K562 (cell line): ENCODE measurements around the gene IKBKG. TPM values are rescaled to one million over a fixed set of nuclear protein-coding genes. Genes with fewer than 3 reads are reported as not detected.
A peak's percentile ranks its signal among the peaks of the same experiment; 100 is the strongest.

Source experiments
- CBFA2T3 ChIP-seq: fragments of 450-650 bp; IDR thresholded peaks from 2 replicates; pipeline ENCODE4 v1.6.1; 2017
- CHD1 ChIP-seq: fragments of 200-600 bp; sonication (generic); IDR thresholded peaks from one replicate; pipeline ENCODE4 v1.6.1; 2012; ENCODE audit warnings: mild to moderate bottlenecking, moderate library complexity, low read length, inconsistent platforms
- ETV5 ChIP-seq: sonication (generic); formaldehyde crosslinking; IDR thresholded peaks from 2 replicates; pipeline ENCODE4 v1.4.0; 2020; ENCODE audit warnings: low read depth, mild to moderate bottlenecking, missing genetic modification reagents
- EZH2 ChIP-seq: IDR thresholded peaks from 2 replicates; pipeline ENCODE4 v1.6.1; 2012; ENCODE audit warnings: low read depth, mild to moderate bottlenecking, inconsistent platforms, low read length, borderline replicate concordance
- ILF3 ChIP-seq: fragments of 450-650 bp; IDR thresholded peaks from 2 replicates; pipeline ENCODE4 v1.6.1; 2018; ENCODE audit warnings: antibody characterized with exemption, mild to moderate bottlenecking, moderate library complexity, borderline replicate concordance
- MCM3 ChIP-seq: fragments of 450-650 bp; IDR thresholded peaks from 2 replicates; pipeline ENCODE4 v1.6.1; 2016
- RBFOX2 ChIP-seq: fragments of 200-400 bp; formaldehyde crosslinking; IDR thresholded peaks from 2 replicates; pipeline ENCODE4 v1.6.1; 2017; ENCODE audit warnings: low read depth, mild to moderate bottlenecking, low read length, moderate library complexity
- RHOXF2B ChIP-seq: fragments of 250-450 bp; sonication (Bioruptor Pico); conservative IDR thresholded peaks from 2 replicates; pipeline ENCODE4 v1.5.1; 2021
- SP1 ChIP-seq: sonication (generic); formaldehyde crosslinking; IDR thresholded peaks from 2 replicates; pipeline ENCODE4 v1.8.1; 2022; ENCODE audit warnings: mild to moderate bottlenecking, missing genetic modification reagents
- TEAD1 ChIP-seq, 2 experiments: fragments of 450-650 bp in 1 of 2; sonication (generic) in 1 of 2; formaldehyde crosslinking; IDR thresholded peaks; 2 replicates each; pipeline versions ENCODE4 v1.4.0 to v1.8.0; 2020 to 2022; ENCODE audit warnings: mild to moderate bottlenecking in 2 of 2, missing genetic modification reagents in 1 of 2
- ZBTB33 ChIP-seq: sonication (generic); formaldehyde crosslinking; IDR thresholded peaks from 2 replicates; pipeline ENCODE4 v1.8.1; 2023; ENCODE audit warnings: mild to moderate bottlenecking, missing genetic modification reagents
- ZEB2 ChIP-seq: fragments of 450-650 bp; IDR thresholded peaks from 2 replicates; pipeline ENCODE4 v1.6.1; 2016
- ZNF197 ChIP-seq: fragments of 200-800 bp; sonication (Bioruptor generic); IDR thresholded peaks from 2 replicates; pipeline ENCODE4 v1.6.1; 2016; ENCODE audit warnings: low read depth, missing genetic modification characterization, missing compliant biosample characterization
- polyA plus RNA-seq, 8 experiments: library from polyadenylated mRNA; depleted of rRNA in 4 of 8; stranded (reverse) in 5 of 8; unstranded in 3 of 8; fragments of >200 nt; fragmentation: Nextera tagmentation in 2 of 8; fragmentation: Illumina TruSeq in 1 of 8; extraction: Ambion mirVana in 2 of 8; extraction: Trizol in 1 of 8; gene quantifications; 2 replicates each; pipeline versions ENCODE4 v1.2.1 to v1.2.3, GENCODE V29; 2011 to 2014; ENCODE audit warnings: inconsistent platforms in 1 of 8, missing spikeins in 1 of 8
- total RNA-seq, 7 experiments: library from RNA; depleted of rRNA in 6 of 7; stranded (reverse); fragments of >200 nt in 6 of 7; fragmentation: Illumina TruSeq in 2 of 7; extraction: Trizol in 2 of 7; gene quantifications; 2 replicates each; pipeline versions ENCODE4 v1.2.1 to v1.2.3, GENCODE V29; 2011 to 2021; ENCODE audit warnings: low replicate concordance in 1 of 7
- TF ChIP-seq, protein P1 (sequence below): IDR thresholded peaks from 2 replicates; pipeline ENCODE4 v1.6.1; 2016; ENCODE audit warnings: missing genetic modification characterization, missing compliant biosample characterization
- TF ChIP-seq, protein P2 (sequence below): fragments of 450-650 bp; IDR thresholded peaks from 2 replicates; pipeline ENCODE4 v1.6.1; 2016; ENCODE audit warnings: mild to moderate bottlenecking

IKBKG gene
- total and polyA plus RNA-seq, 9 of the 15 experiments (the other 6 are each of a cell fraction or from before 2014, with no cell fraction given): 0.68 to 60.0 (median 21.9) TPM

- TF ChIP-seq, protein P1, sequence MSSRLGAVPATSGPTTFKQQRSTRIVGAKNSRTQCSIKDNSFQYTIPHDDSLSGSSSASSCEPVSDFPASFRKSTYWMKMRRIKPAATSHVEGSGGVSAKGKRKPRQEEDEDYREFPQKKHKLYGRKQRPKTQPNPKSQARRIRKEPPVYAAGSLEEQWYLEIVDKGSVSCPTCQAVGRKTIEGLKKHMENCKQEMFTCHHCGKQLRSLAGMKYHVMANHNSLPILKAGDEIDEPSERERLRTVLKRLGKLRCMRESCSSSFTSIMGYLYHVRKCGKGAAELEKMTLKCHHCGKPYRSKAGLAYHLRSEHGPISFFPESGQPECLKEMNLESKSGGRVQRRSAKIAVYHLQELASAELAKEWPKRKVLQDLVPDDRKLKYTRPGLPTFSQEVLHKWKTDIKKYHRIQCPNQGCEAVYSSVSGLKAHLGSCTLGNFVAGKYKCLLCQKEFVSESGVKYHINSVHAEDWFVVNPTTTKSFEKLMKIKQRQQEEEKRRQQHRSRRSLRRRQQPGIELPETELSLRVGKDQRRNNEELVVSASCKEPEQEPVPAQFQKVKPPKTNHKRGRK (tag): no peak
- peak; percentile 67 for TF ChIP-seq ETV5 (CRISPR knock-in tag)
- no peak for TF ChIP-seq ILF3
- peak; percentile 83 for TF ChIP-seq SP1 (CRISPR knock-in tag)
- TF ChIP-seq, protein P2, sequence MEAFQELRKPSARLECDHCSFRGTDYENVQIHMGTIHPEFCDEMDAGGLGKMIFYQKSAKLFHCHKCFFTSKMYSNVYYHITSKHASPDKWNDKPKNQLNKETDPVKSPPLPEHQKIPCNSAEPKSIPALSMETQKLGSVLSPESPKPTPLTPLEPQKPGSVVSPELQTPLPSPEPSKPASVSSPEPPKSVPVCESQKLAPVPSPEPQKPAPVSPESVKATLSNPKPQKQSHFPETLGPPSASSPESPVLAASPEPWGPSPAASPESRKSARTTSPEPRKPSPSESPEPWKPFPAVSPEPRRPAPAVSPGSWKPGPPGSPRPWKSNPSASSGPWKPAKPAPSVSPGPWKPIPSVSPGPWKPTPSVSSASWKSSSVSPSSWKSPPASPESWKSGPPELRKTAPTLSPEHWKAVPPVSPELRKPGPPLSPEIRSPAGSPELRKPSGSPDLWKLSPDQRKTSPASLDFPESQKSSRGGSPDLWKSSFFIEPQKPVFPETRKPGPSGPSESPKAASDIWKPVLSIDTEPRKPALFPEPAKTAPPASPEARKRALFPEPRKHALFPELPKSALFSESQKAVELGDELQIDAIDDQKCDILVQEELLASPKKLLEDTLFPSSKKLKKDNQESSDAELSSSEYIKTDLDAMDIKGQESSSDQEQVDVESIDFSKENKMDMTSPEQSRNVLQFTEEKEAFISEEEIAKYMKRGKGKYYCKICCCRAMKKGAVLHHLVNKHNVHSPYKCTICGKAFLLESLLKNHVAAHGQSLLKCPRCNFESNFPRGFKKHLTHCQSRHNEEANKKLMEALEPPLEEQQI: no peak
- TF ChIP-seq CBFA2T3: no peak
- no peak for TF ChIP-seq EZH2
- no peak for TF ChIP-seq RHOXF2B (CRISPR knock-in tag)
- TF ChIP-seq RBFOX2: peak; percentile 60
- TF ChIP-seq TEAD1 (CRISPR knock-in tag; IDR thresholded peaks at IDR 0.05): peak in 1 of 2 experiments; percentile 85; a peak in 2 of 4 replicates
- no peak for TF ChIP-seq ZNF197 (CRISPR knock-in tag)
- TF ChIP-seq ZBTB33 (CRISPR knock-in tag): 0 out of 2 replicates have a peak, but pooled peaks have one; percentile 66
- TF ChIP-seq ZEB2: no peak
- TF ChIP-seq CHD1: no peak
- TF ChIP-seq MCM3: no peak
Observed at GRCh38 chrX:154534526-154535322, 12.7 kb upstream of the IKBKG start (continued).
